IPS-NIHi7 (cell line): ENCODE measurements around the gene FOXS1.

ENCODE experiments used
- DNase-seq: peaks from one replicate; pipeline ENCODE4 v3.0.0; 2012; ENCODE audit warnings: mixed read lengths; ENCODE audit errors: extremely low spot score

The FOXS1 gene

GRCh38 chr20:31797364-31797763, 48.0 kb downstream of the FOXS1 start:
- DNase-seq, result no peak
